GM12878 (cell line): ENCODE results near the gene AGBL4. TPM values are rescaled to one million over a fixed set of nuclear protein-coding genes. Genes with fewer than 3 reads are reported as not detected.

Experiments used
- ATAC-seq: fragments of 200-7000 bp; cut with Tn5 transposase; 3 replicates; pipeline ENCODE4 v1.9.1; 2020; ENCODE audit warnings: mild to moderate bottlenecking, moderate library complexity
- BruUV-seq: library from RNA; stranded (reverse); fragments of 400-500 nt; replicated peaks from 2 replicates; lab custom pipeline; 2021; lab: Mats Ljungman, UMichigan
- CTCF ChIA-PET: fragments of 300-600 bp; sonication (Branson Sonifier 250); formaldehyde crosslinking; extraction: SDS; loops from one replicate; lab custom pipeline; 2021; ENCODE audit warnings: inconsistent platforms; lab: Yijun Ruan, JAX
- POLR2A ChIA-PET: fragments of 350-600 bp; formaldehyde crosslinking; extraction: SDS; loops from one replicate; lab custom pipeline; 2021; ENCODE audit warnings: inconsistent platforms; lab: Charles Lee
- RAD21 ChIA-PET: fragments of 300-600 bp; sonication (Branson Sonifier 250); formaldehyde crosslinking; loops from one replicate; lab custom pipeline; 2023; ENCODE audit warnings: antibody characterized with exemption; ENCODE audit not compliant: unreplicated experiment; lab: Charles Lee
- SMC1A ChIA-PET: fragments of 300-600 bp; sonication (Branson Sonifier 250); formaldehyde crosslinking; loops from one replicate; lab custom pipeline; 2023; ENCODE audit not compliant: unreplicated experiment, uncharacterized antibody; lab: Charles Lee
- DNase-seq: peaks from one replicate; pipeline ENCODE4 v3.0.0-alpha.2; 2011; ENCODE audit warnings: low read depth, low spot score
- FAIRE-seq: peaks from 3 replicates; lab custom pipeline; 2011; peaks lifted over from hg19 to GRCh38; lab: Jason Lieb, UNC
- H2AFZ ChIP-seq: 2 replicates; pipeline ENCODE4 v1.6.0; 2011; ENCODE audit warnings: low read depth, low read length, control low read depth; ENCODE audit not compliant: control insufficient read depth
- H3K27ac ChIP-seq: 2 replicates; pipeline ENCODE4 v1.5.1; 2011; ENCODE audit warnings: control low read depth; ENCODE audit not compliant: control insufficient read depth, insufficient read depth
- H3K27me3 ChIP-seq, 2 experiments: replicated peaks in 1 of 2; 2 replicates each; pipeline versions ENCODE4 v1.6.0 to v1.6.1; 2011; ENCODE audit warnings: low read length in 1 of 2; ENCODE audit not compliant: control insufficient read depth in 2 of 2, insufficient read depth in 2 of 2
- H3K36me3 ChIP-seq, 2 experiments: 2 replicates each; pipeline ENCODE4 v1.5.1; 2011; ENCODE audit warnings: low read length in 1 of 2; ENCODE audit not compliant: control insufficient read depth in 2 of 2, insufficient read depth in 2 of 2
- H3K4me1 ChIP-seq: 2 replicates; pipeline ENCODE4 v1.6.1; 2011; ENCODE audit warnings: mild to moderate bottlenecking, low read length, moderate library complexity, mixed read lengths; ENCODE audit not compliant: control insufficient read depth, insufficient read depth
- H3K4me2 ChIP-seq: 2 replicates; pipeline ENCODE4 v1.6.0; 2011; ENCODE audit warnings: control low read depth; ENCODE audit not compliant: control insufficient read depth, insufficient read depth
- H3K4me3 ChIP-seq: fragments of 200-600 bp; sonication (generic); 2 replicates; pipeline ENCODE4 v1.5.1; 2016
- H3K79me2 ChIP-seq: 2 replicates; pipeline ENCODE4 v1.6.0; 2011; ENCODE audit warnings: low read length; ENCODE audit not compliant: control insufficient read depth, insufficient read depth
- H3K9ac ChIP-seq: 2 replicates; pipeline ENCODE4 v1.8.0; 2011; ENCODE audit warnings: low read length, control low read depth, mixed read lengths; ENCODE audit not compliant: control insufficient read depth, insufficient read depth
- H3K9me3 ChIP-seq: replicated peaks from 3 replicates; pipeline ENCODE4 v1.5.1; 2011; ENCODE audit warnings: mild to moderate bottlenecking, low read length; ENCODE audit not compliant: control insufficient read depth, insufficient read depth
- H4K20me1 ChIP-seq: 2 replicates; pipeline ENCODE4 v1.6.0; 2011; ENCODE audit not compliant: control insufficient read depth, insufficient read depth
- CEBPB ChIP-seq, 2 experiments: fragments of 150-350 bp in 1 of 2; IDR thresholded peaks; 2 replicates each; pipeline ENCODE4 v1.6.1; 2012 to 2014; ENCODE audit warnings: low read depth in 2 of 2, low read length in 2 of 2, borderline replicate concordance in 1 of 2, inconsistent platforms in 1 of 2
- SIX5 ChIP-seq: IDR thresholded peaks from 2 replicates; pipeline ENCODE4 v1.6.1; 2011; ENCODE audit warnings: mild to moderate bottlenecking, low read depth, low read length, moderate library complexity; ENCODE audit not compliant: severe bottlenecking
- SP1 ChIP-seq: IDR thresholded peaks from one replicate; pipeline ENCODE4 v1.6.1; 2011; ENCODE audit warnings: low read depth, low read length
- WRNIP1 ChIP-seq: IDR thresholded peaks from 2 replicates; pipeline ENCODE4 v1.6.1; 2011; ENCODE audit warnings: low read depth, low read length, improper control_type of control experiment, borderline replicate concordance
- WGBS: methylation state at CpG from one replicate; pipeline ENCODE4 v1.1.6; 2016; ENCODE audit warnings: low lambda C conversion rate; ENCODE audit not compliant: insufficient replicate concordance, insufficient coverage; ENCODE audit errors: missing lambda C conversion rate; 5-methylcytosine and 5-hydroxymethylcytosine counted together
- in situ Hi-C: fragments of 300-500 bp; cut with MboI; formaldehyde crosslinking; loops from 9 replicates; pipeline ENCODE4 v1.14.3; 2018; ENCODE audit warnings: mixed read lengths
- intact Hi-C: fragments of 100-400 bp; cut with micrococcal nuclease; formaldehyde crosslinking; loops from one replicate; pipeline ENCODE4 v1.14.2; 2022; ENCODE audit not compliant: unreplicated experiment
- polyA plus RNA-seq, 11 experiments: library from polyadenylated mRNA; depleted of rRNA in 4 of 11; unstranded in 6 of 11; stranded (reverse) in 5 of 11; fragments of >200 nt; fragmentation: Nextera tagmentation in 4 of 11; fragmentation: Illumina TruSeq in 1 of 11; extraction: Ambion mirVana in 4 of 11; extraction: Trizol in 1 of 11; gene quantifications; 1 replicate in 1 of 11; 2 replicates in 10 of 11; pipeline versions ENCODE4 v1.2.1 to v1.2.3, GENCODE V29; 2011 to 2016; ENCODE audit warnings: inconsistent platforms in 2 of 11, missing spikeins in 2 of 11, low read depth in 1 of 11
- total RNA-seq, 4 experiments: library from RNA; depleted of rRNA in 3 of 4; stranded (reverse); fragments of >200 nt in 3 of 4; fragmentation: Illumina TruSeq in 1 of 4; extraction: Trizol in 1 of 4; gene quantifications; 2 replicates each; pipeline versions ENCODE4 v1.2.1 to v1.2.3, GENCODE V29; 2013 to 2021
- TF ChIP-seq, protein P1 (sequence below): IDR thresholded peaks from 2 replicates; pipeline ENCODE4 v1.6.1; 2011; ENCODE audit warnings: borderline replicate concordance, low read depth, mild to moderate bottlenecking, moderate library complexity, mixed read lengths, low read length; ENCODE audit not compliant: insufficient read depth; ENCODE audit errors: extremely low read length
- TF ChIP-seq, protein P2 (sequence below): fragments of 450-650 bp; IDR thresholded peaks from 2 replicates; pipeline ENCODE4 v1.6.1; 2017; ENCODE audit warnings: mild to moderate bottlenecking, moderate library complexity

The AGBL4 gene
- total and polyA plus RNA-seq, 10 of the 15 experiments (the other 5 are each of a cell fraction or from before 2014, with no cell fraction given): 0.31 TPM; not detected in 9

DNA sequence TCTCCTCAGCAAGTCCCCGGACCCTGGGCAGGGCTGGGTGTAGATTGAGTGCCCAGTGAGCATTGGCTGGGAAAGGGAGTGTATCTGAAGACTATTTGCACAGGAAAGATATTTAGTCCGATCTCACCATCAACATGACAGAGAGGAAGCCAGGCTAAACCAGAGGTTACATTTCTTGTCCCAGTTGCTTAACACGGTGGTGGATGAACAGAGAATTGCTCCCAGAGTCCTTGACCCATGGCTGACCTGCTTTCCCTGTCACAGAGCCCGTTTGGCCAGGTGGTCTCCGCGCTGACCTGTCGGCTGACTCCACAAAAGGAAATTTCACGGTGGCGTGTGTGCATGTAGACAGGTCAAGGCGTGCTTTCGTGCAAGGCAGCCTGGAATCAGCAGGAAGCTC, 1330.6 kb downstream of the AGBL4 start:
- ATAC-seq: no peak
- Histone ChIP-seq H3K4me1 (no peaks in the 10 kb centered on the region), H3K4me2 (no peak overlapping the region), H3K4me3 (no peak overlapping the region), H3K9me3 (no peaks in the 10 kb centered on the region), H3K27ac (no peak overlapping the region), H2AFZ (no peak overlapping the region), H3K79me2 (no peaks in the 10 kb centered on the region), H3K27me3 (no peaks in the 10 kb centered on the region), H3K36me3 (no peaks in the 10 kb centered on the region), H4K20me1 (no peaks in the 10 kb centered on the region; the same call in 1 of the 2 replicates), H3K9ac (no peak overlapping the region)
- TF ChIP-seq, protein P1, sequence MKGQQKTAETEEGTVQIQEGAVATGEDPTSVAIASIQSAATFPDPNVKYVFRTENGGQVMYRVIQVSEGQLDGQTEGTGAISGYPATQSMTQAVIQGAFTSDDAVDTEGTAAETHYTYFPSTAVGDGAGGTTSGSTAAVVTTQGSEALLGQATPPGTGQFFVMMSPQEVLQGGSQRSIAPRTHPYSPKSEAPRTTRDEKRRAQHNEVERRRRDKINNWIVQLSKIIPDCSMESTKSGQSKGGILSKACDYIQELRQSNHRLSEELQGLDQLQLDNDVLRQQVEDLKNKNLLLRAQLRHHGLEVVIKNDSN: no peak
- TF ChIP-seq SIX5 (no peak), SP1 (no peak), CEBPB (IDR thresholded peaks at IDR 0.05; ENCODE audit: borderline replicate concordance in 1 of 2, low read depth in 2 of 2, low read length in 2 of 2) (no peak), WRNIP1 (no peak)
- TF ChIP-seq, protein P2, sequence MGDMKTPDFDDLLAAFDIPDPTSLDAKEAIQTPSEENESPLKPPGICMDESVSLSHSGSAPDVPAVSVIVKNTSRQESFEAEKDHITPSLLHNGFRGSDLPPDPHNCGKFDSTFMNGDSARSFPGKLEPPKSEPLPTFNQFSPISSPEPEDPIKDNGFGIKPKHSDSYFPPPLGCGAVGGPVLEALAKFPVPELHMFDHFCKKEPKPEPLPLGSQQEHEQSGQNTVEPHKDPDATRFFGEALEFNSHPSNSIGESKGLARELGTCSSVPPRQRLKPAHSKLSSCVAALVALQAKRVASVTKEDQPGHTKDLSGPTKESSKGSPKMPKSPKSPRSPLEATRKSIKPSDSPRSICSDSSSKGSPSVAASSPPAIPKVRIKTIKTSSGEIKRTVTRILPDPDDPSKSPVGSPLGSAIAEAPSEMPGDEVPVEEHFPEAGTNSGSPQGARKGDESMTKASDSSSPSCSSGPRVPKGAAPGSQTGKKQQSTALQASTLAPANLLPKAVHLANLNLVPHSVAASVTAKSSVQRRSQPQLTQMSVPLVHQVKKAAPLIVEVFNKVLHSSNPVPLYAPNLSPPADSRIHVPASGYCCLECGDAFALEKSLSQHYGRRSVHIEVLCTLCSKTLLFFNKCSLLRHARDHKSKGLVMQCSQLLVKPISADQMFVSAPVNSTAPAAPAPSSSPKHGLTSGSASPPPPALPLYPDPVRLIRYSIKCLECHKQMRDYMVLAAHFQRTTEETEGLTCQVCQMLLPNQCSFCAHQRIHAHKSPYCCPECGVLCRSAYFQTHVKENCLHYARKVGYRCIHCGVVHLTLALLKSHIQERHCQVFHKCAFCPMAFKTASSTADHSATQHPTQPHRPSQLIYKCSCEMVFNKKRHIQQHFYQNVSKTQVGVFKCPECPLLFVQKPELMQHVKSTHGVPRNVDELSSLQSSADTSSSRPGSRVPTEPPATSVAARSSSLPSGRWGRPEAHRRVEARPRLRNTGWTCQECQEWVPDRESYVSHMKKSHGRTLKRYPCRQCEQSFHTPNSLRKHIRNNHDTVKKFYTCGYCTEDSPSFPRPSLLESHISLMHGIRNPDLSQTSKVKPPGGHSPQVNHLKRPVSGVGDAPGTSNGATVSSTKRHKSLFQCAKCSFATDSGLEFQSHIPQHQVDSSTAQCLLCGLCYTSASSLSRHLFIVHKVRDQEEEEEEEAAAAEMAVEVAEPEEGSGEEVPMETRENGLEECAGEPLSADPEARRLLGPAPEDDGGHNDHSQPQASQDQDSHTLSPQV: no peak
- WGBS: 39% methylated on average over 11 of the region's 11 CpGs
- FAIRE-seq: no peak
- RAD21 ChIA-PET: interaction anchor here (1.0 kb wide), 1 partner anchor 16 kb away, joined by 5 read pairs; no protein-coding TSS in a partner anchor
- no TSS peak for BruUV-seq
- POLR2A ChIA-PET: no interaction called here
- SMC1A ChIA-PET: no interaction called here
- CTCF ChIA-PET: interaction anchor here (1.2 to 2.3 kb wide), 2 partner anchors 16 to 121 kb away, joined by 3 to 12 read pairs; no protein-coding TSS in a partner anchor
- intact Hi-C loops (no loop called here), in situ Hi-C loops (no loop called here)
- no peak for DNase-seq
